Sigmoid colon (tissue), 7 donors: Measurements from ENCODE around the gene SORCS2. TPM values are rescaled to one million over a fixed set of nuclear protein-coding genes. Genes with fewer than 3 reads are reported as not detected.

Experiments
- DNase-seq: peaks from one replicate; pipeline ENCODE4 v3.0.0-alpha.2; 2019
- H3K27ac ChIP-seq, 4 donors: fragments of 200-600 bp; sonication (generic); one replicate each; pipeline ENCODE4 v1.5.1; 2016 to 2019; ENCODE audit warnings: mild to moderate bottlenecking in 1 of 4
- H3K27me3 ChIP-seq, 3 donors: fragments of 200-600 bp; sonication (generic); one replicate each; pipeline ENCODE4 v1.5.1; 2019; ENCODE audit warnings: mild to moderate bottlenecking in 1 of 3
- H3K36me3 ChIP-seq, 4 donors: fragments of 200-600 bp; sonication (generic); one replicate each; pipeline ENCODE4 v1.5.1; 2016 to 2019
- H3K4me1 ChIP-seq, 4 donors: fragments of 200-600 bp; sonication (generic); one replicate each; pipeline ENCODE4 v1.5.1; 2017 to 2019
- H3K4me3 ChIP-seq, 4 donors: fragments of 200-600 bp; sonication (generic); one replicate each; pipeline ENCODE4 v1.5.1; 2017 to 2019; ENCODE audit warnings: mild to moderate bottlenecking in 2 of 4, moderate library complexity in 1 of 4
- H3K9me3 ChIP-seq, 4 donors: fragments of 200-600 bp in 3 of 4; sonication (generic) in 3 of 4; one replicate each; pipeline versions ENCODE4 v1.5.1 to v1.6.1; 2013 to 2019
- EP300 ChIP-seq, 4 donors: sonication (generic); formaldehyde crosslinking; IDR thresholded peaks; one replicate each; pipeline ENCODE4 v1.6.1; 2017; ENCODE audit warnings: antibody characterized with exemption in 4 of 4
- POLR2A ChIP-seq, 2 donors: fragments of 450-650 bp; IDR thresholded peaks; one replicate each; pipeline ENCODE4 v1.6.1; 2016; ENCODE audit warnings: antibody characterized with exemption in 2 of 2, mild to moderate bottlenecking in 2 of 2, moderate library complexity in 2 of 2
- POLR2AphosphoS5 ChIP-seq, 4 donors: sonication (generic); formaldehyde crosslinking; IDR thresholded peaks; one replicate each; pipeline ENCODE4 v1.6.1; 2017; ENCODE audit warnings: antibody characterized with exemption in 4 of 4
- WGBS, 2 donors: extraction: QIAGEN DNeasy Blood & Tissue Kit; methylation state at CpG; one replicate each; pipeline ENCODE4 v1.1.7; 2013; 5-methylcytosine and 5-hydroxymethylcytosine counted together
- intact Hi-C: fragments of 100-400 bp; cut with DNase I; formaldehyde crosslinking; loops from one replicate; pipeline ENCODE4 v1.15.1; 2023
- polyA plus RNA-seq, 3 donors: library from polyadenylated mRNA; stranded (reverse); fragments of 200-250 nt; gene quantifications; one replicate each; pipeline ENCODE4 v1.2.3, GENCODE V29; 2013
- total RNA-seq, 4 donors: library from RNA; depleted of rRNA; stranded (reverse); fragments of >200 nt; gene quantifications; one replicate each; pipeline ENCODE4 v1.1.0, GENCODE V29; 2016
- TF ChIP-seq, protein P1 (sequence below), 4 experiments: fragments of 450-650 bp in 3 of 4; fragments of 200-600 bp in 1 of 4; IDR thresholded peaks; one replicate each; pipeline ENCODE4 v1.5.1; 2016 to 2019; ENCODE audit warnings: antibody characterized with exemption in 4 of 4, mild to moderate bottlenecking in 3 of 4, moderate library complexity in 2 of 4
- donor health status: healthy with polysubstance abuse.
- donor health status: Bipolar disorder and iron deficiency.
- donor health status: healthy.

The SORCS2 gene
- total and polyA plus RNA-seq, 7 donors, result 1.8 to 6.4 (median 3.9) TPM; not detected in 2

DNA sequence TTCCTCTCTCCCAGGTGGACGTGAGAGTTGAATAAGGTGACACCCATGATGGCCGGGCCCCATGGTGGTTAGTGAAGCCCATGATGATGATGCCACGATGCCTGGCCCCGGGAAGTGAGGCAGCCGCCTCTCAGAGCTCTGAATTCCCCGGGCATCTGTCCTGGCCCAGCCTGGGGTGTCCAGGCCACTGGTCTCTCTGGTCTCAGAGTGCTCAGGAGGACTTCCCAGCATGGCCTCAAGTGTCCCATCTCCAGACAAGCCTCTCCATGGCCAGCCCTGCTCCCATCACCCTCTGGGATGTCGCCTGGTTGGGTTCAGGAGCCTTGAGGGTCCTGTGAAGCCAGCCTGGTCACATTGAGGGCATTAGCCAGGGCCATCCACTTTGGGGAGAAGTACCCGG lies 267.1 kb downstream of the SORCS2 start:
- no peaks in the 10 kb centered on the region for H3K36me3 ChIP-seq
- DNase-seq, result no peak
- no peak overlapping the region for H3K4me3 ChIP-seq
- no peak for TF ChIP-seq EP300 (IDR thresholded peaks at IDR 0.05)
- no peak for TF ChIP-seq POLR2AphosphoS5 (IDR thresholded peaks at IDR 0.05)
- TF ChIP-seq, protein P1, sequence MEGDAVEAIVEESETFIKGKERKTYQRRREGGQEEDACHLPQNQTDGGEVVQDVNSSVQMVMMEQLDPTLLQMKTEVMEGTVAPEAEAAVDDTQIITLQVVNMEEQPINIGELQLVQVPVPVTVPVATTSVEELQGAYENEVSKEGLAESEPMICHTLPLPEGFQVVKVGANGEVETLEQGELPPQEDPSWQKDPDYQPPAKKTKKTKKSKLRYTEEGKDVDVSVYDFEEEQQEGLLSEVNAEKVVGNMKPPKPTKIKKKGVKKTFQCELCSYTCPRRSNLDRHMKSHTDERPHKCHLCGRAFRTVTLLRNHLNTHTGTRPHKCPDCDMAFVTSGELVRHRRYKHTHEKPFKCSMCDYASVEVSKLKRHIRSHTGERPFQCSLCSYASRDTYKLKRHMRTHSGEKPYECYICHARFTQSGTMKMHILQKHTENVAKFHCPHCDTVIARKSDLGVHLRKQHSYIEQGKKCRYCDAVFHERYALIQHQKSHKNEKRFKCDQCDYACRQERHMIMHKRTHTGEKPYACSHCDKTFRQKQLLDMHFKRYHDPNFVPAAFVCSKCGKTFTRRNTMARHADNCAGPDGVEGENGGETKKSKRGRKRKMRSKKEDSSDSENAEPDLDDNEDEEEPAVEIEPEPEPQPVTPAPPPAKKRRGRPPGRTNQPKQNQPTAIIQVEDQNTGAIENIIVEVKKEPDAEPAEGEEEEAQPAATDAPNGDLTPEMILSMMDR (IDR thresholded peaks at IDR 0.05), result no peak
- TF ChIP-seq POLR2A (IDR thresholded peaks at IDR 0.05), result no peak
- H3K9me3 ChIP-seq, result no peaks in the 10 kb centered on the region
- no peaks in the 10 kb centered on the region for H3K27me3 ChIP-seq
- no peak overlapping the region for H3K27ac ChIP-seq
- H3K4me1 ChIP-seq, result peaks cover 0 to 17% (median 7%) of the 10 kb centered on the region in 4 donors
- intact Hi-C loops, result no loop called here
- WGBS, 2 donors, result 79 to 87% methylated on average over 8 of the region's 8 CpGs

GRCh38 chr4:7460566-7460965 lies 268.2 kb downstream of the SORCS2 start:
- 40 to 61% methylated on average over 17 of the region's 17 CpGs for WGBS, 2 donors
- peaks cover 0 to 17% (median 7%) of the 10 kb centered on the region in 4 donors for H3K4me1 ChIP-seq
- H3K4me3 ChIP-seq, result no peak overlapping the region
- H3K9me3 ChIP-seq, result no peaks in the 10 kb centered on the region
- no peak overlapping the region for H3K27ac ChIP-seq
- no peak for DNase-seq
- no peaks in the 10 kb centered on the region for H3K27me3 ChIP-seq
- TF ChIP-seq, protein P1 (IDR thresholded peaks at IDR 0.05), result no peak
- TF ChIP-seq EP300 (IDR thresholded peaks at IDR 0.05) (no peak), POLR2A (IDR thresholded peaks at IDR 0.05) (no peak), POLR2AphosphoS5 (IDR thresholded peaks at IDR 0.05) (no peak)
- intact Hi-C loops, result no loop called here
- no peaks in the 10 kb centered on the region for H3K36me3 ChIP-seq

DNA sequence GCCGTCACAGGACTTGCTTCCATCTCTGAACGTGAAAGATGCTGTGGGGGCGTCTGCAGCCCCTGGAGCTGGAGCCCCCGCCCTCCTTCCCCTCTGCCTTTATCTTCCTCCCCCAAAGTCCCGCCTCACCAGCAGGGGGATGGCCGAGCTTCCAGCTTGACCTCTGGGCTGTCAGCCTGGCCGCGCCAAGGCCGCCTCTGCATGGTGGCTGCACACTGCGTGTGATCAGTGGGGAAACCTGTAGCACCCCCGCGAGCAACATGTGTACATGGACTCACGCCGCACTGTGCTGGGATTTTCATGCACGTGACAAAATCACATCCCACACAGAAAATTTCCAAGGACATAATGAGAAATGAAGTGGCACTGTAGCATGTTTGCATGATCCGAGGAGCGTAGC lies 268.9 kb downstream of the SORCS2 start:
- no peak overlapping the region for H3K4me3 ChIP-seq
- no peak overlapping the region for H3K27ac ChIP-seq
- no peak for DNase-seq
- H3K9me3 ChIP-seq, result peaks cover 0 to 6% (median 0%) of the 10 kb centered on the region in 4 donors
- intact Hi-C loops, result no loop called here
- TF ChIP-seq EP300 (IDR thresholded peaks at IDR 0.05) (no peak), POLR2AphosphoS5 (IDR thresholded peaks at IDR 0.05) (no peak), POLR2A (IDR thresholded peaks at IDR 0.05) (no peak)
- TF ChIP-seq, protein P1 (IDR thresholded peaks at IDR 0.05), result no peak
- H3K4me1 ChIP-seq, result peaks cover 0 to 17% (median 7%) of the 10 kb centered on the region in 4 donors
- H3K36me3 ChIP-seq, result no peaks in the 10 kb centered on the region
- 63 to 65% methylated on average over 17 of the region's 17 CpGs for WGBS, 2 donors
- no peaks in the 10 kb centered on the region for H3K27me3 ChIP-seq

GRCh38 chr4:7462509-7462971 lies 270.2 kb downstream of the SORCS2 start:
- no peaks in the 10 kb centered on the region for H3K27me3 ChIP-seq
- H3K4me3 ChIP-seq, result no peak overlapping the region
- no peak overlapping the region for H3K27ac ChIP-seq
- no peak for DNase-seq
- H3K36me3 ChIP-seq, result no peaks in the 10 kb centered on the region
- 23 to 52% methylated on average over 11 of the region's 11 CpGs for WGBS, 2 donors
- H3K4me1 ChIP-seq, result peaks cover 0 to 17% (median 7%) of the 10 kb centered on the region in 4 donors
- intact Hi-C loops, result no loop called here
- H3K9me3 ChIP-seq, result peaks cover 0 to 9% (median 0%) of the 10 kb centered on the region in 4 donors
- TF ChIP-seq EP300 (IDR thresholded peaks at IDR 0.05) (no peak), POLR2A (IDR thresholded peaks at IDR 0.05) (no peak), POLR2AphosphoS5 (IDR thresholded peaks at IDR 0.05) (no peak)
- TF ChIP-seq, protein P1 (IDR thresholded peaks at IDR 0.05), result no peak
